T-helper 22 cell (primary cell): Measurements from ENCODE around the gene CASP2.
"Not testable (repeated sequence)": the region's sequence is repeated elsewhere in the genome, so short reads cannot be mapped to it uniquely, and the experiment has no call there.

ENCODE experiments used
- DNase-seq: peaks from one replicate; pipeline ENCODE4 v3.0.0-alpha.2; 2020; ENCODE audit warnings: low read depth

Gene CASP2

GRCh38 chr7:143264196-143264568, 24.0 kb upstream of the CASP2 start:
- DNase-seq: not testable (repeated sequence)

GRCh38 chr7:143265017-143265693, 23.0 kb upstream of the CASP2 start:
- no peak for DNase-seq

- no peak for DNase-seq
Observed at GRCh38 chr7:143269251-143269650, 18.9 kb upstream of the CASP2 start.

- DNase-seq: no peak
Observed at GRCh38 chr7:143271240-143271639, 16.9 kb upstream of the CASP2 start.

GRCh38 chr7:143272871-143273270, 15.3 kb upstream of the CASP2 start:
- no peak for DNase-seq

GRCh38 chr7:143279186-143280098, 8.7 kb upstream of the CASP2 start:
- DNase-seq: no peak

- no peak for DNase-seq
Observed at GRCh38 chr7:143280160-143280559, 8.0 kb upstream of the CASP2 start.

GRCh38 chr7:143280566-143280965, 7.6 kb upstream of the CASP2 start:
- DNase-seq: no peak

GRCh38 chr7:143281529-143281928, 6.6 kb upstream of the CASP2 start:
- no peak for DNase-seq

- no peak for DNase-seq
Observed at GRCh38 chr7:143282124-143282523, 6.0 kb upstream of the CASP2 start.

- no peak for DNase-seq
Observed at GRCh38 chr7:143283381-143283780, 4.8 kb upstream of the CASP2 start.

- no peak for DNase-seq
Observed at GRCh38 chr7:143284591-143285469, 3.3 kb upstream of the CASP2 start, which contains the start of gene TMEM139. TMEM139 (plus strand) TSS chr7:143284958; CDS start chr7:143285958, 1,000 bp downstream.

- no peak for DNase-seq
Observed at GRCh38 chr7:143285470-143285778, 2.7 kb upstream of the CASP2 start.

- DNase-seq: no peak
Observed at GRCh38 chr7:143285806-143286521, 2.2 kb upstream of the CASP2 start.

- DNase-seq: no peak
Observed at GRCh38 chr7:143286522-143286890, 1.6 kb upstream of the CASP2 start.

- DNase-seq: no peak
Observed at GRCh38 chr7:143287339-143287934, 714 bp upstream of the CASP2 start.

- no peak for DNase-seq
Observed at GRCh38 chr7:143288836-143289235, 685 bp downstream of the CASP2 start.

- no peak for DNase-seq
Observed at GRCh38 chr7:143289421-143289820, 1.3 kb downstream of the CASP2 start.

GRCh38 chr7:143289888-143290287, 1.7 kb downstream of the CASP2 start:
- DNase-seq: not testable (repeated sequence)

GRCh38 chr7:143290293-143290692, 2.1 kb downstream of the CASP2 start:
- no peak for DNase-seq

GRCh38 chr7:143292876-143293275, 4.7 kb downstream of the CASP2 start:
- no peak for DNase-seq
